ENCODE measurements around the gene CD96. TPM values are rescaled to one million over a fixed set of nuclear protein-coding genes. Genes with fewer than 3 reads are reported as not detected.

Gene CD96
- total RNA-seq, 3 donors from 2014 or later = 4.1 to 6.6 (median 5.4) TPM

DNA sequence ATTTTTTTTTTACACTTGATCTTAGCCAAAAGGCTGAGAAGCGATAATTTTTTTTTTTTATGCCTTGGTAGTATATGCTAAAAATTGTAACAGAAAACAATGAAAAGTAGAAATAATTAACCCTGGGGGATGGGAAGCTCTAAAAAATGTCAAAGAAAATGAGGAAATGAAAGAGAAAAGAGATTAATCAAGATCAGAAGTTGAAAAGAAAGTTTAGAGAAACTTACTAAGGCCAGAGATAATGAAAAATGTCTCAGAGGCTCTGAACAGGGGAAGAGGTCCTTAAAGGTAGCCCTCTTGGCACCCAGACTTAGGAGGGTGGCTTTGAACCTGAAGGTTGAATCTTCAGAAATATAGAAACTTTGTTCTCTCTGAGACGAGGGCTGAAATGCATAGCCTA, 111.8 kb downstream of the CD96 start:
- TF ChIP-seq, protein P1, sequence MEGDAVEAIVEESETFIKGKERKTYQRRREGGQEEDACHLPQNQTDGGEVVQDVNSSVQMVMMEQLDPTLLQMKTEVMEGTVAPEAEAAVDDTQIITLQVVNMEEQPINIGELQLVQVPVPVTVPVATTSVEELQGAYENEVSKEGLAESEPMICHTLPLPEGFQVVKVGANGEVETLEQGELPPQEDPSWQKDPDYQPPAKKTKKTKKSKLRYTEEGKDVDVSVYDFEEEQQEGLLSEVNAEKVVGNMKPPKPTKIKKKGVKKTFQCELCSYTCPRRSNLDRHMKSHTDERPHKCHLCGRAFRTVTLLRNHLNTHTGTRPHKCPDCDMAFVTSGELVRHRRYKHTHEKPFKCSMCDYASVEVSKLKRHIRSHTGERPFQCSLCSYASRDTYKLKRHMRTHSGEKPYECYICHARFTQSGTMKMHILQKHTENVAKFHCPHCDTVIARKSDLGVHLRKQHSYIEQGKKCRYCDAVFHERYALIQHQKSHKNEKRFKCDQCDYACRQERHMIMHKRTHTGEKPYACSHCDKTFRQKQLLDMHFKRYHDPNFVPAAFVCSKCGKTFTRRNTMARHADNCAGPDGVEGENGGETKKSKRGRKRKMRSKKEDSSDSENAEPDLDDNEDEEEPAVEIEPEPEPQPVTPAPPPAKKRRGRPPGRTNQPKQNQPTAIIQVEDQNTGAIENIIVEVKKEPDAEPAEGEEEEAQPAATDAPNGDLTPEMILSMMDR (IDR thresholded peaks at IDR 0.05) = no peak
- Histone ChIP-seq H3K36me3 (ENCODE audit: low read depth) (no peaks in the 10 kb centered on the region), H3K9me3 (no peaks in the 10 kb centered on the region), H3K4me1 (ENCODE audit: low read depth) (no peaks in the 10 kb centered on the region), H3K4me3 (no peak overlapping the region)
- ATAC-seq = no peak
- no peak for DNase-seq
- intact Hi-C loops (cut with DNase I, micrococcal nuclease) = no loop called here

DNA sequence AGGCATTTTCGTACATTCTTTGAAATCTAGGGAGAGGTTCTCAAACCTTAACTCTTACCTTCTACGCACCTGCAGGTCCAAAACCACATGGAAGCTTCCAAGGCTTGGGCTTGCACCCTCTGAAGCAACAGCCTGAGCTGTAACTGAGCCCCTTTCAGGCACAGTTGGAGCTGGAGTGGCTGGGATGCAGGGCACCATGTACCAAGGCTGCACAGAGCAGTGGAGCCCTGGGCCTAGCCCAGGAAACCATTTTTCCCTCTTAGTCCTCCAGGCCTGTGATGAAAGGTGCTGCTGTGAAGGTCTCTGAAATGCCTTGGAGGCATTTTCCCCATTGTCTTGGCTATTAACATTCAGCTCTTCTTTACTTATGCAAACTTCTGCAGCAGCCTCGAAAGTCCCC, 120.0 kb downstream of the CD96 start:
- Histone ChIP-seq H3K4me3 (no peak overlapping the region), H3K9me3 (no peaks in the 10 kb centered on the region), H3K4me1 (ENCODE audit: low read depth) (no peaks in the 10 kb centered on the region), H3K36me3 (ENCODE audit: low read depth) (no peaks in the 10 kb centered on the region)
- TF ChIP-seq, protein P1 (IDR thresholded peaks at IDR 0.05) = no peak
- intact Hi-C loops (cut with DNase I, micrococcal nuclease) = no loop called here
- DNase-seq (no peak), ATAC-seq (no peak)

DNA sequence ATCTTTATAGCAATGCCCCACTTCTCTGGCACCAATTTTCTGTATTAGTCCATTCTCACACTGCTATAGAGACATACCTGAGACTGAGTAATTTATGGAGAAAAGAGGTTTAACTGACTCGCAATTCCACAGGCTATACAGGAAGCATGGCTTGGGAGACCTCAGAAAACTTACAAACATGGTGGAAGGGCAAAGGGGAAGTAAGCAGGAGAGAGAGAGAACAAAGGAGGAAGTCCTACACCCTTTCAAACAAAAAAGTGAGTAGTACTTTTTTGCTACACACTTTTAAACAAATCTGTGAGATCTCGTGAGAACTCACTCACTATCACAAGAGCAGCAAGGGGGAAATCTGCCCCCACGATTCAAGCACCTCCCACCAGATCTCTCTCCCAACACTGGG, 120.9 kb downstream of the CD96 start:
- TF ChIP-seq, protein P1 (IDR thresholded peaks at IDR 0.05) = no peak
- ATAC-seq (no peak), DNase-seq (no peak)
- Histone ChIP-seq H3K4me1 (ENCODE audit: low read depth) (no peaks in the 10 kb centered on the region), H3K4me3 (no peak overlapping the region), H3K36me3 (ENCODE audit: low read depth) (no peaks in the 10 kb centered on the region), H3K9me3 (no peaks in the 10 kb centered on the region)
- intact Hi-C loops (cut with DNase I, micrococcal nuclease) = no loop called here

DNA sequence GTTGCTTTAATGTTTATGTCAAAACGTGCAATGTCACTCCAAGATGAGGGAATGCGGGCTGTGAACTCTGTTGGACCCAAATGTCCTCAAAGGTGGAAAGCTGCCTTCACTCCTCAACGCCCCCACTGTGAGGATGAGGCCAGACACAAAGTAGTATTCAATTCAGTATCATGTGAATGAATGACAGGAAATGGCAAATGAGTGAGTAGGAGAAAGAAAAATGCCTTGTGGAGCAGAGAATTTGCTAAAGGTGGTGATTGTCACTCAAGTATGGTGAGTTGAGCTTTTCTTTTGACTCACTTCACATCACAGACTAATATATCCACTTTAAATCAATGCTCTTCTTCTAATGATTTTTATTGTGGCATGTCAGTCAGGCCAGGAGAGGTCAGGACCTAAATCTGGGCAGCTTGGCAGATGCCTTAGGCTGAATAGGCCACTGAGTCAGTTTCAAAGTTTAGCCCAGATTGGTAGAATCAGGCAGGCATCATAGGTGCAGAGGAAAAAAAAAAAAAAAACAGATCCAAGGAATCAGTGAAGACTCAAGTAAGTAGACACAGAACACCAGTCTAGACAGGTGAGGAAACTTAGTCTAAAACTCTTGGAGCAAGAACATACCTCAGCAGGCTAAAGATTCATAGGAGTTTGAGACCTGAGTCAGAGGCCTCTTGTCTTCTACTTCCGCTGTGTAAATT, 124.2 kb downstream of the CD96 start:
- ATAC-seq (no peak), DNase-seq (no peak)
- Histone ChIP-seq H3K4me1 (ENCODE audit: low read depth) (no peaks in the 10 kb centered on the region), H3K36me3 (ENCODE audit: low read depth) (no peaks in the 10 kb centered on the region), H3K4me3 (no peak overlapping the region), H3K9me3 (no peaks in the 10 kb centered on the region)
- intact Hi-C loops (cut with DNase I, micrococcal nuclease) = loop anchor here in 1 of 2 donors (5.0 kb wide), 1 partner anchor 51 kb away; no protein-coding TSS in a partner anchor
- TF ChIP-seq, protein P1 (IDR thresholded peaks at IDR 0.05) = no peak

DNA sequence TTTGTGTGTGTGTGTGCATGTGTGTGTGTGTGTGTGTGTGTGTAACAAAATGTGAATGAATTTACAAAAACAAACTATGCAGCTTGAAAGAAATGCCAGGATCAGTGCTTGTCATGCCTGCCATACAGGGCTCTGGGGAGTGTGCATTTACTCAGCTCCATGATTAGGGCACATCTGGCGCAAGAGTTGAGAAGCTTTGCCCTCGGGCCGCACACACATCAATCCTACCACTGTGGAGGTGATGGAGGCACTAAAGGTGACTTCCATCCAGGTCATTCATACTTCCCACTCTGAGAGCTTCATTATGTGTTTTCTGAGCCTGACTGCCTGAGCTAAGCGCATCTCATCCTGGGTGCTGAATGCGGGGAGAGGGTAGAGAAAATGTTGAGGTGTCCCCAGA, 125.2 kb downstream of the CD96 start:
- Histone ChIP-seq H3K4me1 (ENCODE audit: low read depth) (no peaks in the 10 kb centered on the region), H3K4me3 (no peak overlapping the region), H3K36me3 (ENCODE audit: low read depth) (no peaks in the 10 kb centered on the region), H3K9me3 (no peaks in the 10 kb centered on the region)
- ATAC-seq (no peak), DNase-seq (no peak)
- intact Hi-C loops (cut with DNase I, micrococcal nuclease) = loop anchor here in 1 of 2 donors (5.0 kb wide), 1 partner anchor 50 kb away; no protein-coding TSS in a partner anchor
- TF ChIP-seq, protein P1 (IDR thresholded peaks at IDR 0.05) = no peak
